AG10803 (cell line): ENCODE measurements around the gene DNAJB8.

Experiments used
- DNase-seq: peaks from one replicate; pipeline ENCODE4 v3.0.0; 2010; ENCODE audit warnings: low read depth
- H3K4me3 ChIP-seq: 2 replicates; pipeline ENCODE4 v1.5.1; 2011; ENCODE audit warnings: mild to moderate bottlenecking, low read length, control low read depth
- TF ChIP-seq, protein P1 (sequence below): conservative IDR thresholded peaks from 2 replicates; pipeline ENCODE4 v1.5.1; 2011; ENCODE audit warnings: mild to moderate bottlenecking, low read length, control low read depth, inconsistent platforms

Gene DNAJB8

DNA sequence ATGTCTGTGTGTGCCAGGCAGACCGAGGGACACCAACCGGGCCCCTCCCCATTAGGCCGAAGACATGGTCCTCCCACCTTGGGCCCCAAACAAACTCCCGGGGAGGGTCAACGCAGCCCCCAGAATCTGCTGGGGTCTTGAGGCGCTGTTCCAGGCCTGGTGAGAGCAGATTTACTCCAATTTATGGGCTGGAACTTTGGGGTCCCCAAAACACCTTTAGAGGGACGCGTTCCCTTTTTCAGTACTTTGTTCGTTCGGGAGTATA is 23.9 kb upstream of the DNAJB8 start:
- H3K4me3 ChIP-seq: peak overlapping the region; percentile 68
- no peak for DNase-seq
- TF ChIP-seq, protein P1, sequence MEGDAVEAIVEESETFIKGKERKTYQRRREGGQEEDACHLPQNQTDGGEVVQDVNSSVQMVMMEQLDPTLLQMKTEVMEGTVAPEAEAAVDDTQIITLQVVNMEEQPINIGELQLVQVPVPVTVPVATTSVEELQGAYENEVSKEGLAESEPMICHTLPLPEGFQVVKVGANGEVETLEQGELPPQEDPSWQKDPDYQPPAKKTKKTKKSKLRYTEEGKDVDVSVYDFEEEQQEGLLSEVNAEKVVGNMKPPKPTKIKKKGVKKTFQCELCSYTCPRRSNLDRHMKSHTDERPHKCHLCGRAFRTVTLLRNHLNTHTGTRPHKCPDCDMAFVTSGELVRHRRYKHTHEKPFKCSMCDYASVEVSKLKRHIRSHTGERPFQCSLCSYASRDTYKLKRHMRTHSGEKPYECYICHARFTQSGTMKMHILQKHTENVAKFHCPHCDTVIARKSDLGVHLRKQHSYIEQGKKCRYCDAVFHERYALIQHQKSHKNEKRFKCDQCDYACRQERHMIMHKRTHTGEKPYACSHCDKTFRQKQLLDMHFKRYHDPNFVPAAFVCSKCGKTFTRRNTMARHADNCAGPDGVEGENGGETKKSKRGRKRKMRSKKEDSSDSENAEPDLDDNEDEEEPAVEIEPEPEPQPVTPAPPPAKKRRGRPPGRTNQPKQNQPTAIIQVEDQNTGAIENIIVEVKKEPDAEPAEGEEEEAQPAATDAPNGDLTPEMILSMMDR: no peak

DNA sequence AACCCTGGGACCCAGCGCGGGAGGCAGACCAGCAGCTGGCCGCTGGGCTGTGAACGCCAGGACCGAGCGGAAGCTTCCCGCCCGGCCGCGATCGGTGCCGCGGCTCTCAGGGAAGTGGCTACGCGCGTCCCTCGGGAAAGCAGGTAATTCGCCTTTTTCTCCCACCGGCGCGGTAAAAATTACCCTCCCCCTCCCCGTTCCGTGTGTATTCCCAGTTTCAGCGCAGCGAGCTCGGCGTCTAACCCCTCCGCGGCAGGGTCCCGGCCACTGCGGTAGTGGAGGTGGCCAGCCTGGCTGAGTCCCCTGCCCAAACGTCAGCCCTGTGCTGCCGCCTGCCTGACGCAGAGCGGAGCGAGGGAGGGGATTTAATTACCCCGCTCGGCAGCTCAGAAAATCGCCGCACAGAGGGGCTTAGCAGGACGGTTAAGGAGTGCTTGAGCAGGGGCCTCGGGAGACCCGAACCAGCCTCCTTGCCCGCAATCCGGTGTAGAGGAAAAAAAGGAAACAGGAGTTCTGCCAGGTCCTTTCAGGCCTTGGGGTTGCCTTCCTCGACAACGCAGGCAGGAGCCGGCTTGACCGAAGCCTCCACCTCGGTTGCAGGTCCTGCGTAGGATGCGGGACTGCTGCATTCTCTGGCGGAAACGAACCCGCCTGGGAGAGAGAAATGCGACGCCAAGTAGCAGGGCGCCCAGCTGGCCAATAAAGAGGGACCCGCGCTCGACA is 23.4 kb upstream of the DNAJB8 start:
- TF ChIP-seq, protein P1: 0 out of 2 replicates have a peak, but pooled peaks have one; percentile 2
- peak overlapping the region; percentile 68 for H3K4me3 ChIP-seq
- DNase-seq: no peak

DNA sequence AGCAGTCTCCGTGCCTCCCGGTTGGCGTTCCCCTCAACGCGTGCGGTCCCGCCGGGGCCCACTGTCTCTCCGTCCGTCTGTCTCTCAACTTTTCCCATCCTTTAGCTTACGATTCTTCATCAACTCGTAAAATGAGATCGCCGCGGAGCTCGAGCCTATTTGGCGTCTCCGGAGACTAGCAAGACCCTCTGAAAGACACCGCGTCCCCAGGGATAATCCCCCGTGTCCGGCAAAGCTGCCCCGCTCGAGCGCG is 22.9 kb upstream of the DNAJB8 start:
- TF ChIP-seq, protein P1: no peak
- peak overlapping the region; percentile 68 for H3K4me3 ChIP-seq
- no peak for DNase-seq

DNA sequence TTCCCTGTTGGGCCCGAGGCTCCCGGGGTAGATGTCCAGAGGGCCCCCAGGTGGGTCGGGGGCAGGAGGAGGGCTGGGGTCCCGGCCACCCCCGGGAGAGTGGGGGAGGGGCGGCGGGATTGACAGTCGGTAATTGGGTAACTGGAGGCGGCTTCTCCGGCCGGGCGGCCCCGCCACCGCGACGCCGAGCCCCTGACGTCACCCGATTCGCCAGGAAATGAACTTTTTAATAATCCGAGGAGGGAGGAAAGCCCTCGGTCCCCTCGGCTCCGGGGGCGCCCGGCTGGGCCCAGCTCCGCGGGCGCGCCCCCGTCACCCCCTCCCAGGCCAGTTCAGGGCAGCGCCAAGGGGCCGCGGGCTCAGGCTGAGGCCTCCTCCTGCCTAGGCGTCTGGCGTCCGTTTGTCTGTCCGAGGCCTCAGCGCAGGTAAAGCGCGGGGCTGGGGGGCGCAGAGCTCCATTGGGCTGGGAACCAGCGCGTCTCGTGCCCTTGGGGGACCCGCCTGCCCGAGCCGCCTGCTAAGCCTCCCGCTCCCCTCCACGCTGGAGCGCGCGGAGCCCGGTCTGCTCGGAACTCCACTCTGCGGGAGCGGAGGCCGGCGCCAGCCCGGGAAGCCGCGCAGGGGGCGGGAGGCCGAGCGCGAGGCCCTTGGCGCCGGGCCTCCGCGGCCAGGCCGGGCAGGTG is 22.4 kb upstream of the DNAJB8 start:
- peak; percentile 50 for DNase-seq
- TF ChIP-seq, protein P1: no peak
- peak overlapping the region; percentile 68 for H3K4me3 ChIP-seq

DNA sequence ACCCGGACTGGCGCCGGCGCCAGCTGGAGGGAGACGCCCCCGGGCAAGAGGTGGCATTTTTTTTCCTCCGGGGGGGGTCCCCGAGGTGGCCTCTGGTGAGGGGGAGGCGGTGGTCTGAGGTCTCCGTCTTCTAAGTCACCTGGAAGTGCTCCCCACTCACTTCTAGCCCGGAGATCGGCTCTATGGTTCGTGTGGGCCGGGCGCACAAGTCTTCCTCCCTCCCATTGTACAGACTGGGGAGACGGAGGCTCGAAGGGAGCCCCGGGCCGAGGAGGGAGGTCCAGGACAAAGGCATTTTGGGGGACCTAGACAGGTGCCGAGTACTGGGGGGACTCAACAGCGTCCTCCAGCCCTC is 21.9 kb upstream of the DNAJB8 start:
- DNase-seq: no peak
- TF ChIP-seq, protein P1: no peak

GRCh38 chr3:128487813-128488635 is 21.3 kb upstream of the DNAJB8 start:
- peak; percentile 90 for DNase-seq
- H3K4me3 ChIP-seq: peak overlapping the region; percentile 79
- TF ChIP-seq, protein P1: no peak

More for the DNA sequence above, 21.9 kb upstream of the DNAJB8 start:
- peak overlapping the region; percentile 68 for H3K4me3 ChIP-seq

DNA sequence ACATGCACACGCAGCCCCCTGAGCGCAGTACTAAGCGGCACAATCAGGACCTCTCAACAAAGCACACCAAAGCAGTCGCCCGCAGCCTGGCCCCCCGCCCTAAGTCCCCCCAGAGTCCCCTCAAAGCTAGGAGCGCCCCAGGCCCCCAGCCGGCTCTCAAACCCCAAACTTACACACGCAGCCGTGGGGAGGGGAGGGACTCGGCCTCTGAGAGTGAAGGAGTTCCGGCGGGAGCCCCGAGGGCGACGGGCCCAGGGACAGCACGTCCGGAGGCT is 20.8 kb upstream of the DNAJB8 start:
- TF ChIP-seq, protein P1: no peak
- DNase-seq: no peak
- H3K4me3 ChIP-seq: peak overlapping the region; percentile 79
